Measurements from ENCODE around the gene KCP. TPM values are rescaled to one million over a fixed set of nuclear protein-coding genes. Genes with fewer than 3 reads are reported as not detected.

Gene KCP
- total and polyA plus RNA-seq, 2 of the 13 experiments (the other 11 are each of a cell fraction or from before 2014, with no cell fraction given), result 0.37 to 1.0 TPM

DNA sequence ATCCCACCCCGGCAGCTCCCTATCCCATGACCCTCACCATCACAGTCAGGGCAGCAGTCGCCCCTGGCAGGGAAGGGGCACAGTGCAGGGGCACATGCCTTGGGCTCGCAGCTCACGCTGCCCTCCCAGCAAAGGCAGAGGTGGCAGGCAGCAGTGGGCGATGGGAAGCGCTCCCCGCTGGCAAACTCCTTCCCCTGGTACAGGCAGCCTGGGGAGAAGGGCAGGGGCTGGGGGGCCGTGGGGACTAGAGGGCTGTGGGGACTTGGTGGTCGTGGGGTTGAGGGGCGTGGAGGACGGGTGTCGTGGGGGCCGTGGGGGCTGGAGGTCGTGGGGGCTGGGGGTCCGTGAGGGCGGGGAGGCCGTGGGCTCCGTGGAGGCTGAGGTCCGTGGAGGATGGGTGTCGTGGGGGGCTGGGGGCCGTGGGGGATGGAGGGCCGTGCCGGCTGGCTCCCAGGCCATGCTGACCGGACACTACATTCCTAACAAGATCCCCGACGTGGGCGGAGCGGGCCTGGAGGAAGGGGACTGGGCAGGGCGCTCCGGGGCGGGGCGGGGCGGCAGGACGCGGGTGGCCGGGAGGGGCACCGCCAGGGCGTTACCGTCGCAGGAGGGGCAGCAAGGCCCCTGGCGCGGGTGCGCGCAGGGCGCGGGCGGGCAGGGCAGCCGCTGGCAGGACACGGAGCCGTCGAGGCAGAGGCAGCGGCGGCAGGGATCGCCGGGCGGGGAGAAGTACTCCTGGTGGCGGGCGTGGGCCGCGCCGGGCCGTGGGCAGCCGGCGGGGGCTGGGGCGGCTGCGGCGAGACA lies 20.0 kb downstream of the KCP start:
- Histone ChIP-seq H3K4me3 (replicated peaks in 1 of 3; ENCODE audit: insufficient read depth in 1 of 3, low read depth in 2 of 3, low read length in 3 of 3) (no peak overlapping the region), H3K9me3 (ENCODE audit: low read length) (no peaks in the 10 kb centered on the region), H3K79me2 (ENCODE audit: insufficient read depth, low read length) (no peaks in the 10 kb centered on the region), H2AFZ (ENCODE audit: low read length) (no peak overlapping the region), H3K27me3 (ENCODE audit: control insufficient read depth in 1 of 2, insufficient read depth in 2 of 2, low read length in 2 of 2) (peaks cover 1 to 26% of the 10 kb centered on the region in 2 experiments; a peak in 4 of 5 replicates), H3K9ac (ENCODE audit: insufficient read depth, low read depth, low read length) (no peak overlapping the region), H4K20me1 (ENCODE audit: insufficient read depth, low read length) (no peaks in the 10 kb centered on the region), H3K4me1 (ENCODE audit: insufficient read depth, low read length) (peaks cover 29% of the 10 kb centered on the region), H3K36me3 (replicated peaks in 1 of 2; ENCODE audit: control insufficient read depth in 1 of 2, insufficient read depth in 2 of 2, low read length in 2 of 2) (no peaks in the 10 kb centered on the region), H3K27ac (ENCODE audit: extremely low read length, insufficient read depth, low read length) (no peak overlapping the region), H3K4me2 (ENCODE audit: low read depth, low read length) (no peak overlapping the region)
- intact Hi-C loops (cut with micrococcal nuclease; ENCODE audit: unreplicated experiment) (no loop called here), in situ Hi-C loops (cut with HindIII; ENCODE audit: extremely low pct_ligation_motif_present, low pct_unique_long_range_greater_than_20kb) (loop anchor here (25.0 kb wide), 1 partner anchor 453 kb away; no protein-coding TSS in a partner anchor)
- ChIA-PET POLR2A (no interaction called here), CTCF (ENCODE audit: low intra/inter-chr PET ratio, low total read pairs) (no interaction called here)
- DNase-seq (ENCODE audit: low spot score), result no peak
- 77% methylated on average over 52 of the region's 67 CpGs for WGBS (ENCODE audit: low lambda C conversion rate)
- FAIRE-seq, result no peak
- TF ChIP-seq ZNF121 (CRISPR knock-in tag; IDR thresholded peaks at IDR 0.05), result no peak
- ATAC-seq, result no peak
- BruUV-seq (replicated peaks), result no TSS peak

DNA sequence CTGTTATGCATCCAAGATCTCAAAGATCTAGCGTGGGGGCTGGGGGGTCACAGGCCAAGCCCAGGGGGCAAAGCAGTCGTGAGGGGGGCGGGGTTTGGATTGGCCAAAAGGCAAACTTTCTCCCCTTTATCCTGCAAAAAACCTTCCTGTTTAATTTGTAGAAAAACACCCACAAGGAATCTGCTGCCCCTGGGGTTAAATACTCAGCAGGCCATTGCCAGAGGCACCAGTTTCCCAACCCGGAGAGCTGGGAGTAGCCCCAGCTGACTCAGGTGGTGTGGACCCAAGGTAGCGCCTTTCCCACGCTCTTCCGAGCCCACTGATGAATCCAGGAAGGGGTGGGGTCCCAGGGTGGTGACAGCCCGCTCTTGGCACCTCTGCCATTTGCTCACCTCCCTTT lies 21.4 kb downstream of the KCP start:
- in situ Hi-C loops (cut with HindIII; ENCODE audit: extremely low pct_ligation_motif_present, low pct_unique_long_range_greater_than_20kb), result loop anchor here (25.0 kb wide), 1 partner anchor 452 kb away; no protein-coding TSS in a partner anchor
- ATAC-seq, result no peak
- no peak for DNase-seq (ENCODE audit: low spot score)
- ChIA-PET POLR2A (no interaction called here), CTCF (ENCODE audit: low intra/inter-chr PET ratio, low total read pairs) (no interaction called here)
- Histone ChIP-seq H3K9ac (ENCODE audit: insufficient read depth, low read depth, low read length) (no peak overlapping the region), H4K20me1 (ENCODE audit: insufficient read depth, low read length) (no peaks in the 10 kb centered on the region), H3K4me3 (replicated peaks in 1 of 3; ENCODE audit: insufficient read depth in 1 of 3, low read depth in 2 of 3, low read length in 3 of 3) (no peak overlapping the region), H3K27ac (ENCODE audit: extremely low read length, insufficient read depth, low read length) (no peak overlapping the region), H3K9me3 (ENCODE audit: low read length) (no peaks in the 10 kb centered on the region), H3K4me1 (ENCODE audit: insufficient read depth, low read length) (peaks cover 34% of the 10 kb centered on the region), H3K79me2 (ENCODE audit: insufficient read depth, low read length) (no peaks in the 10 kb centered on the region), H3K36me3 (replicated peaks in 1 of 2; ENCODE audit: control insufficient read depth in 1 of 2, insufficient read depth in 2 of 2, low read length in 2 of 2) (no peaks in the 10 kb centered on the region), H3K4me2 (ENCODE audit: low read depth, low read length) (no peak overlapping the region), H3K27me3 (ENCODE audit: control insufficient read depth in 1 of 2, insufficient read depth in 2 of 2, low read length in 2 of 2) (peaks cover 1 to 26% of the 10 kb centered on the region in 2 experiments; a peak in 4 of 5 replicates), H2AFZ (ENCODE audit: low read length) (no peak overlapping the region)
- BruUV-seq (replicated peaks), result no TSS peak
- 9% methylated on average over 5 of the region's 8 CpGs for WGBS (ENCODE audit: low lambda C conversion rate)
- intact Hi-C loops (cut with micrococcal nuclease; ENCODE audit: unreplicated experiment), result no loop called here
- FAIRE-seq, result no peak
- TF ChIP-seq ZNF329 (CRISPR knock-in tag; IDR thresholded peaks at IDR 0.05; ENCODE audit: low read depth) (no peak), TBP (CRISPR knock-in tag; IDR thresholded peaks at IDR 0.05) (no peak), ZNF788 (CRISPR knock-in tag; IDR thresholded peaks at IDR 0.05; ENCODE audit: borderline replicate concordance) (no peak), JUNB (CRISPR knock-in tag; IDR thresholded peaks at IDR 0.05; ENCODE audit: borderline replicate concordance) (no peak), ERF (CRISPR knock-in tag; IDR thresholded peaks at IDR 0.05) (no peak), HOXD1 (CRISPR knock-in tag; IDR thresholded peaks at IDR 0.05) (no peak), XRCC5 (optimal IDR thresholded peaks at IDR 0.05; ENCODE audit: low read length) (no peak), PITX1 (CRISPR knock-in tag; IDR thresholded peaks at IDR 0.05) (no peak), RAD51 (IDR thresholded peaks at IDR 0.05; ENCODE audit: borderline replicate concordance) (no peak), LRRFIP1 (CRISPR knock-in tag; conservative IDR thresholded peaks at IDR 0.05) (no peak), ZNF766 (CRISPR knock-in tag; IDR thresholded peaks at IDR 0.05; ENCODE audit: borderline replicate concordance) (no peak), KLF11 (CRISPR knock-in tag; IDR thresholded peaks at IDR 0.05) (no peak), PREB (CRISPR knock-in tag; IDR thresholded peaks at IDR 0.05) (no peak), RFX3 (CRISPR knock-in tag; IDR thresholded peaks at IDR 0.05) (no peak)
